ENCODE data around the gene ZC3H7B.
"Not testable (repeated sequence)": the region's sequence is repeated elsewhere in the genome, so short reads cannot be mapped to it uniquely, and the experiment has no call there.

ZC3H7B gene

GRCh38 chr22:41301085-41302020, at the start of gene ZC3H7B:
ZC3H7B (plus strand) TSS chr22:41301525; CDS start chr22:41320661, 19,136 bp downstream.
- peak; percentile 86 for DNase-seq (ENCODE audit: low spot score)

- DNase-seq (ENCODE audit: low spot score): no peak
Measured at GRCh38 chr22:41252365-41252764, 49.0 kb upstream of the ZC3H7B start.

GRCh38 chr22:41254230-41254629, 47.1 kb upstream of the ZC3H7B start:
- no peak for DNase-seq (ENCODE audit: low spot score)

- DNase-seq (ENCODE audit: low spot score): no peak
Measured at GRCh38 chr22:41256254-41257253, 44.8 kb upstream of the ZC3H7B start.

GRCh38 chr22:41257696-41258095, 43.6 kb upstream of the ZC3H7B start:
- no peak for DNase-seq (ENCODE audit: low spot score)

GRCh38 chr22:41259756-41260155, 41.6 kb upstream of the ZC3H7B start:
- DNase-seq (ENCODE audit: low spot score): not testable (repeated sequence)

GRCh38 chr22:41260871-41261270, 40.5 kb upstream of the ZC3H7B start:
- no peak for DNase-seq (ENCODE audit: low spot score)

GRCh38 chr22:41261541-41262249, 39.6 kb upstream of the ZC3H7B start:
- no peak for DNase-seq (ENCODE audit: low spot score)

GRCh38 chr22:41262250-41262765, 39.0 kb upstream of the ZC3H7B start:
- no peak for DNase-seq (ENCODE audit: low spot score)

- DNase-seq (ENCODE audit: low spot score): no peak
Measured at GRCh38 chr22:41263704-41264103, 37.6 kb upstream of the ZC3H7B start.

GRCh38 chr22:41264408-41264941, 36.9 kb upstream of the ZC3H7B start:
- DNase-seq (ENCODE audit: low spot score): no peak

GRCh38 chr22:41267958-41268357, 33.4 kb upstream of the ZC3H7B start:
- no peak for DNase-seq (ENCODE audit: low spot score)

- DNase-seq (ENCODE audit: low spot score): no peak
Measured at GRCh38 chr22:41271787-41272186, 29.5 kb upstream of the ZC3H7B start.

GRCh38 chr22:41273128-41273527, 28.2 kb upstream of the ZC3H7B start:
- no peak for DNase-seq (ENCODE audit: low spot score)

- no peak for DNase-seq (ENCODE audit: low spot score)
Measured at GRCh38 chr22:41274856-41275255, 26.5 kb upstream of the ZC3H7B start.

- DNase-seq (ENCODE audit: low spot score): no peak
Measured at GRCh38 chr22:41280065-41280464, 21.3 kb upstream of the ZC3H7B start.

- no peak for DNase-seq (ENCODE audit: low spot score)
Measured at GRCh38 chr22:41280854-41281253, 20.5 kb upstream of the ZC3H7B start.

GRCh38 chr22:41284465-41284864, 16.9 kb upstream of the ZC3H7B start:
- DNase-seq (ENCODE audit: low spot score): no peak

GRCh38 chr22:41285441-41285819, 15.9 kb upstream of the ZC3H7B start:
- DNase-seq (ENCODE audit: low spot score): peak; percentile 89

- DNase-seq (ENCODE audit: low spot score): peak; percentile 98
Measured at GRCh38 chr22:41285820-41286638, 15.3 kb upstream of the ZC3H7B start, which contains the start of gene RANGAP1. RANGAP1 (minus strand) TSS chr22:41286187; CDS start chr22:41281044, 5,143 bp downstream.

All from CD4-positive, alpha-beta T cell treated with Interleukin-2 at 100 ng/mL for 4 hours (primary cell).